ENCODE data around the gene MADCAM1.

GRCh38 chr19:455031-455705, 41.1 kb upstream of the MADCAM1 start:
- no peak for TF ChIP-seq BCLAF1 (IDR thresholded peaks at IDR 0.05)
- no peak for TF ChIP-seq RFX5 (IDR thresholded peaks at IDR 0.05; ENCODE audit: low read depth, low read length)
- no peak for TF ChIP-seq CEBPB (IDR thresholded peaks at IDR 0.05; ENCODE audit: borderline replicate concordance in 1 of 2, low read depth in 2 of 2, low read length in 2 of 2)
- TF ChIP-seq RAD21 (IDR thresholded peaks at IDR 0.05; ENCODE audit: insufficient read depth, low read depth, low read length) = no peak
- TF ChIP-seq CTCF (IDR thresholded peaks at IDR 0.05 in 2 of 3, conservative IDR thresholded peaks at IDR 0.05 in 1 of 3; ENCODE audit: control insufficient read depth in 2 of 3, extremely low read depth in 1 of 3, insufficient read depth in 1 of 3, low read depth in 3 of 3, low read length in 3 of 3) = no peak
- TF ChIP-seq SP1 (IDR thresholded peaks at IDR 0.05; ENCODE audit: low read depth, low read length) = no peak
- no peak for TF ChIP-seq NR2F1 (conservative IDR thresholded peaks at IDR 0.05)
